Stomach (tissue), 4 donors: ENCODE results near the gene ILF2.

Experiments used
- CTCF ChIP-seq, 7 experiments: fragments of 450-650 bp in 4 of 7; fragments of 200-600 bp in 3 of 7; sonication (generic) in 3 of 7; IDR thresholded peaks; one replicate each; pipeline ENCODE4 v1.5.1; 2016 to 2019; ENCODE audit warnings: antibody characterized with exemption in 7 of 7, control low read depth in 2 of 7, mild to moderate bottlenecking in 1 of 7
- EP300 ChIP-seq: sonication (generic); formaldehyde crosslinking; IDR thresholded peaks from one replicate; pipeline ENCODE4 v1.6.1; 2017; ENCODE audit warnings: antibody characterized with exemption
- POLR2A ChIP-seq, 4 donors: fragments of 450-650 bp; IDR thresholded peaks; one replicate each; pipeline ENCODE4 v1.6.1; 2016; ENCODE audit warnings: antibody characterized with exemption in 4 of 4, control low read depth in 2 of 4, mild to moderate bottlenecking in 1 of 4, moderate library complexity in 1 of 4
- POLR2AphosphoS5 ChIP-seq, 3 donors: sonication (generic); formaldehyde crosslinking; IDR thresholded peaks; one replicate each; pipeline ENCODE4 v1.6.1; 2016; ENCODE audit warnings: antibody characterized with exemption in 3 of 3

- TF ChIP-seq POLR2AphosphoS5 (IDR thresholded peaks at IDR 0.05): no peak
- no peak for TF ChIP-seq CTCF (IDR thresholded peaks at IDR 0.05)
- no peak for TF ChIP-seq POLR2A (IDR thresholded peaks at IDR 0.05)
- TF ChIP-seq EP300: no peak
Measured at GRCh38 chr1:153693466-153693865, 22.7 kb upstream of the ILF2 start.
